Endodermal cell (in vitro differentiated cells): ENCODE measurements around the gene LRP1. TPM values are rescaled to one million over a fixed set of nuclear protein-coding genes. Genes with fewer than 3 reads are reported as not detected.
"Not testable (repeated sequence)": the region's sequence is repeated elsewhere in the genome, so short reads cannot be mapped to it uniquely, and the experiment has no call there.

Source experiments
- DNase-seq: peaks from one replicate; pipeline ENCODE4 v3.0.0-alpha.2; 2017
- H3K27ac ChIP-seq: 2 replicates; pipeline ENCODE4 v1.5.1; 2013; ENCODE audit warnings: mild to moderate bottlenecking, low read depth, low read length, moderate library complexity
- H3K27me3 ChIP-seq: 2 replicates; pipeline ENCODE4 v1.6.1; 2013; ENCODE audit warnings: mild to moderate bottlenecking, low read length, moderate library complexity; ENCODE audit not compliant: insufficient read depth, control insufficient read depth, poor library complexity, severe bottlenecking
- H3K36me3 ChIP-seq: 2 replicates; pipeline ENCODE4 v1.7.0; 2013; ENCODE audit warnings: mild to moderate bottlenecking, low read length, moderate library complexity; ENCODE audit not compliant: control insufficient read depth, insufficient read depth
- H3K4me1 ChIP-seq: one replicate; pipeline ENCODE4 v1.7.0; 2013; ENCODE audit warnings: low read length; ENCODE audit not compliant: control insufficient read depth, insufficient read depth
- H3K4me3 ChIP-seq: 2 replicates; pipeline ENCODE4 v1.5.1; 2013; ENCODE audit warnings: mild to moderate bottlenecking, low read length, moderate library complexity
- H3K9ac ChIP-seq: 2 replicates; pipeline ENCODE4 v1.6.1; 2013; ENCODE audit warnings: mild to moderate bottlenecking, low read length, moderate library complexity; ENCODE audit not compliant: poor library complexity, severe bottlenecking; ENCODE audit errors: extremely low read depth
- H3K9me3 ChIP-seq: 2 replicates; pipeline ENCODE4 v1.6.1; 2013; ENCODE audit warnings: mild to moderate bottlenecking, low read length, moderate library complexity; ENCODE audit not compliant: control insufficient read depth
- H3K27ac Mint-ChIP-seq: 2 replicates; pipeline ENCODE4 v1.8.0; 2020; ENCODE audit warnings: mixed read lengths
- H3K27me3 Mint-ChIP-seq: 2 replicates; pipeline ENCODE4 v1.8.0; 2021; ENCODE audit warnings: mild to moderate bottlenecking, mixed read lengths; ENCODE audit not compliant: insufficient read depth
- H3K36me3 Mint-ChIP-seq: 2 replicates; pipeline ENCODE4 v1.8.0; 2020; ENCODE audit warnings: low read depth, mixed read lengths
- H3K4me1 Mint-ChIP-seq: 2 replicates; pipeline ENCODE4 v1.8.0; 2020; ENCODE audit warnings: mixed read lengths
- H3K4me3 Mint-ChIP-seq: 2 replicates; pipeline ENCODE4 v1.8.0; 2020; ENCODE audit warnings: mild to moderate bottlenecking, moderate library complexity, mixed read lengths
- H3K9me3 Mint-ChIP-seq: 2 replicates; pipeline ENCODE4 v1.8.0; 2020; ENCODE audit warnings: mild to moderate bottlenecking, mixed read lengths
- CTCF ChIP-seq: fragments of 200-600 bp; sonication (generic); conservative IDR thresholded peaks from 2 replicates; pipeline ENCODE4 v1.5.0; 2021; ENCODE audit warnings: antibody characterized with exemption, mild to moderate bottlenecking
- WGBS, 2 experiments: methylation state at CpG; one replicate each; pipeline versions ENCODE4 v1.1.5 to v1.1.7; 2013; ENCODE audit warnings: missing lambda C conversion rate in 2 of 2, mixed read lengths in 1 of 2; ENCODE audit not compliant: insufficient coverage in 1 of 2, insufficient read length in 1 of 2; 5-methylcytosine and 5-hydroxymethylcytosine counted together
- total RNA-seq, 2 donors: library from RNA; stranded (reverse); fragmentation: NEBNext Ultra II Directional in 1 of 2; extraction: Animal tissue kit (Norgen Biotek cat#: 25700) in 1 of 2; gene quantifications; 2 replicates in 1 of 2; 3 replicates in 1 of 2; pipeline ENCODE4 v1.2.1, GENCODE V29; 2021

The LRP1 gene
- total RNA-seq, 2 donors from 2014 or later: 74.5 to 87.7 TPM

DNA sequence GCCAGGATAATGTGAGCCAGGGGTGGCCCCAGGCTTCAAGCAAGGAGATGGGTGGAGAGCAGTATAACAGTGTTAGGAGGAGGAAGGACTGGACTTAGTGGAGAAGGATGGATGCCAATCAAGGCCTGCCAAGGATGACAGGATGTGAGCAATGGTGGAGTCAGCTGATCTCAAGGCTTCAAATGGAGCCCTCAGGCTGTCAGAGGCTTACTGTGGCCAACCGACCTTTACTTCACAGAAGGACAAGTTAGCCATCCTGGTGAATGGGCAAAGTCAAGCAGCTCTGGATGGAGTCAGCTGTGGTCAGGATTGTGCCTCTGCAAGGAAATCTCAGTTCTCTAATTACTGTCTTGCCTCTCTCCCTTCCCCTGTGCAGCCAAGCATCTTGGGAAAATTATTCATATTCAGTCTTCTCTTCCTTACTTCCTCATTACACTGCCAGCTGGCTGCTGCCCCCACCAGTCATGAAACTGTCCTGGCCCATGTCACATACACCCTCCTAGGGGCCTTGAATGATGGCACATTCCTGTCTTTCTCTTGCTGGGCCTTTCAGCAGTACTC lies 9.5 kb upstream of the LRP1 start:
- Histone ChIP-seq H3K36me3 (no peaks in the 10 kb centered on the region), H3K4me3 (no peak overlapping the region), H3K9ac (no peak overlapping the region), H3K4me1 (no peaks in the 10 kb centered on the region), H3K27ac (no peak overlapping the region), H3K9me3 (no peaks in the 10 kb centered on the region), H3K27me3 (no peaks in the 10 kb centered on the region)
- no peak overlapping the region for H3K27ac Mint-ChIP-seq
- H3K9me3 Mint-ChIP-seq: peaks cover 2% of the 10 kb centered on the region
- DNase-seq: no peak
- peaks cover 6% of the 10 kb centered on the region for H3K27me3 Mint-ChIP-seq
- no peaks in the 10 kb centered on the region for H3K4me1 Mint-ChIP-seq
- H3K36me3 Mint-ChIP-seq: no peaks in the 10 kb centered on the region
- 91 to 100% methylated on average over 1 of the region's 1 CpG for WGBS, 2 experiments
- no peak for TF ChIP-seq CTCF
- no peak overlapping the region for H3K4me3 Mint-ChIP-seq

- peaks cover 5% of the 10 kb centered on the region for H3K27me3 Mint-ChIP-seq
Measured at GRCh38 chr12:57119294-57120085, 8.8 kb upstream of the LRP1 start.

DNA sequence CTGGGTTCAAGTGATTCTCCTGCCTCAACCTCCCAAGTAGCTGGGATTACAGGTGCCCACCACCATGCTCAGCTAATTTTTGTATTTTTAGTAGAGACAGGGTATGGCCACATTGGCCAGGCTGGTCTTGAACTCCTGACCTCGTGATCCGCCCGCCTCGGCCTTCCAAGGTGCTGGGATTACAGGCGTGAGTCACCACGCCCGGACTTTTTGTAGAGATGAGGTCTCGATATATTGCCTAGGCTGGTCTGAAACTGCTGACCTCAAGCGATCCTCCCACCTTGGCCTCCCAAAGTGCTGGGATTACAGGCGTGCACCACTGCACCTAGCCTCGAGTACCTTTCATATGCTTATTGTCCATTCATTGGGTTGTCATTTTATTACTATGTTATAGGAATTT lies 7.6 kb upstream of the LRP1 start:
- not testable (repeated sequence) for DNase-seq, H3K27ac Mint-ChIP-seq, H3K27me3 ChIP-seq, H3K9me3 Mint-ChIP-seq, H3K9ac ChIP-seq, H3K36me3 Mint-ChIP-seq, H3K4me1 Mint-ChIP-seq, H3K9me3 ChIP-seq, H3K4me1 ChIP-seq, H3K27ac ChIP-seq, H3K36me3 ChIP-seq, H3K4me3 Mint-ChIP-seq, H3K27me3 Mint-ChIP-seq, H3K4me3 ChIP-seq
- WGBS, 2 experiments: 89 to 94% methylated on average over 10 of the region's 11 CpGs

More at GRCh38 chr12:57119294-57120085, 8.8 kb upstream of the LRP1 start:
- peaks cover 2% of the 10 kb centered on the region for H3K9me3 Mint-ChIP-seq
- no peaks in the 10 kb centered on the region for H3K36me3 Mint-ChIP-seq
- Histone ChIP-seq H3K4me1 (no peaks in the 10 kb centered on the region), H3K36me3 (no peaks in the 10 kb centered on the region), H3K9ac (no peak overlapping the region), H3K27ac (no peak overlapping the region), H3K4me3 (no peak overlapping the region), H3K9me3 (no peaks in the 10 kb centered on the region), H3K27me3 (no peaks in the 10 kb centered on the region)
- H3K27ac Mint-ChIP-seq: no peak overlapping the region
- no peak for DNase-seq
- H3K4me3 Mint-ChIP-seq: no peak overlapping the region
- no peak for TF ChIP-seq CTCF
- 91 to 92% methylated on average over 3 to 5 of the region's 5 CpGs for WGBS, 2 experiments
- H3K4me1 Mint-ChIP-seq: no peaks in the 10 kb centered on the region
